Lung (tissue), 12 donors: ENCODE data around the gene IRF2BP1. TPM values are rescaled to one million over a fixed set of nuclear protein-coding genes. Genes with fewer than 3 reads are reported as not detected.

ENCODE experiments used
- ATAC-seq: fragments of 200-7000 bp; cut with Tn5 transposase; one replicate; pipeline ENCODE4 v1.9.1; 2020; ENCODE audit warnings: moderate number of reproducible peaks; ENCODE audit not compliant: insufficient read depth, low FRiP score
- DNase-seq, 3 donors: peaks; one replicate each; pipeline ENCODE4 v3.0.0-alpha.2; 2013 to 2017
- H3K27ac ChIP-seq, 2 donors: one replicate each; pipeline ENCODE4 v1.5.1; 2013; ENCODE audit warnings: mild to moderate bottlenecking in 2 of 2, moderate library complexity in 2 of 2, control low read depth in 1 of 2, inconsistent platforms in 1 of 2, low read depth in 1 of 2, low read length in 1 of 2
- H3K27me3 ChIP-seq, 3 donors: one replicate each; pipeline ENCODE4 v1.5.1; 2013; ENCODE audit warnings: low read length in 2 of 3; ENCODE audit not compliant: control insufficient read depth in 3 of 3, insufficient read depth in 3 of 3
- H3K36me3 ChIP-seq, 4 donors: one replicate each; pipeline ENCODE4 v1.5.1; 2013; ENCODE audit warnings: low read length in 4 of 4, mild to moderate bottlenecking in 1 of 4, moderate library complexity in 1 of 4; ENCODE audit not compliant: control insufficient read depth in 4 of 4, insufficient read depth in 4 of 4
- H3K4me1 ChIP-seq, 5 donors: one replicate each; pipeline ENCODE4 v1.5.1; 2013; ENCODE audit warnings: low read length in 5 of 5, mild to moderate bottlenecking in 2 of 5, moderate library complexity in 1 of 5; ENCODE audit not compliant: control insufficient read depth in 5 of 5, insufficient read depth in 5 of 5
- H3K4me3 ChIP-seq: one replicate; pipeline ENCODE4 v1.5.1; 2013; ENCODE audit warnings: mild to moderate bottlenecking, control low read depth, moderate library complexity
- H3K9ac ChIP-seq, 2 donors: one replicate each; pipeline ENCODE4 v1.5.1; 2013; ENCODE audit warnings: low read length in 2 of 2, control low read depth in 1 of 2; ENCODE audit not compliant: insufficient read depth in 1 of 2
- H3K9me3 ChIP-seq, 4 donors: one replicate each; pipeline ENCODE4 v1.5.1; 2013; ENCODE audit warnings: low read length in 3 of 4, mild to moderate bottlenecking in 1 of 4, moderate library complexity in 1 of 4; ENCODE audit not compliant: control insufficient read depth in 4 of 4, insufficient read depth in 3 of 4
- CTCF ChIP-seq: IDR thresholded peaks from 2 replicates; pipeline ENCODE4 v1.5.1; 2012; ENCODE audit warnings: mild to moderate bottlenecking; ENCODE audit errors: control extremely low read depth, extremely low read depth
- WGBS, 2 donors: extraction: QIAGEN DNeasy Blood & Tissue Kit; methylation state at CpG; one replicate each; pipeline ENCODE4 v1.1.7; 2013; 5-methylcytosine and 5-hydroxymethylcytosine counted together
- polyA plus RNA-seq, 2 donors: library from polyadenylated mRNA; stranded (reverse); fragments of 200-250 nt; gene quantifications; one replicate each; pipeline ENCODE4 v1.2.1, GENCODE V29; 2013
- total RNA-seq, 2 donors: library from RNA; depleted of rRNA in 1 of 2; stranded (reverse); fragments of >200 nt in 1 of 2; gene quantifications; one replicate each; pipeline ENCODE4 v1.2.1, GENCODE V29; 2014 to 2021
- donor health status: control.
- donor health status: control.
- donor health status: Bipolar disorder and iron deficiency.
- donor health status: healthy.
- donor health status: DM: yes; HTN: yes; CAD: no.

The IRF2BP1 gene
- total and polyA plus RNA-seq, 4 donors, result 10.9 to 24.3 (median 19.2) TPM

- Histone ChIP-seq H3K27me3 (no peaks in the 10 kb centered on the region), H3K36me3 (peaks cover 0 to 19% (median 1%) of the 10 kb centered on the region in 4 donors), H3K4me3 (no peak overlapping the region), H3K27ac (no peak overlapping the region), H3K9ac (no peak overlapping the region), H3K4me1 (peaks cover 0 to 12% (median 3%) of the 10 kb centered on the region in 5 donors), H3K9me3 (no peaks in the 10 kb centered on the region)
- WGBS, 2 donors, result 70 to 76% methylated on average over 6 of the region's 6 CpGs
- no peak for TF ChIP-seq CTCF
- DNase-seq (no peak), ATAC-seq (no peak)
Measured at GRCh38 chr19:45889210-45889885, 3.4 kb upstream of the IRF2BP1 start.

- no peaks in the 10 kb centered on the region for H3K27me3 ChIP-seq
- peak overlapping the region; percentile 78 to 81 for H3K27ac ChIP-seq
- no peak overlapping the region for H3K4me3 ChIP-seq
- ATAC-seq (no peak), DNase-seq (peak in 1 of 3 donors; percentile 46)
- no peak for TF ChIP-seq CTCF
- H3K4me1 ChIP-seq, result peaks cover 2 to 32% (median 8%) of the 10 kb centered on the region in 5 donors
- H3K9me3 ChIP-seq, result no peaks in the 10 kb centered on the region
- 50 to 67% methylated on average over 10 of the region's 10 CpGs for WGBS, 2 donors
- H3K9ac ChIP-seq, result peak overlapping the region; percentile 96 to 99
- peaks cover 0 to 23% (median 1%) of the 10 kb centered on the region in 4 donors for H3K36me3 ChIP-seq
Measured at GRCh38 chr19:45887200-45887710, 1.3 kb upstream of the IRF2BP1 start.

- DNase-seq, result peak; percentile 95 to 97 (median 96)
- peak; percentile 7 for TF ChIP-seq CTCF
Measured at GRCh38 chr19:45886427-45887199, 672 bp upstream of the IRF2BP1 start.

More at GRCh38 chr19:45886427-45887199, 672 bp upstream of the IRF2BP1 start:
- Histone ChIP-seq H3K27me3 (no peaks in the 10 kb centered on the region), H3K9me3 (no peaks in the 10 kb centered on the region), H3K36me3 (peaks cover 0 to 21% (median 1%) of the 10 kb centered on the region in 4 donors), H3K27ac (peak overlapping the region; percentile 78 to 81), H3K9ac (peak overlapping the region; percentile 96 to 99), H3K4me1 (peaks cover 2 to 32% (median 8%) of the 10 kb centered on the region in 5 donors), H3K4me3 (peak overlapping the region; percentile 22)
- ATAC-seq, result peak; percentile 82
- 2% methylated on average over 31 to 32 of the region's 32 CpGs for WGBS, 2 donors
